Endothelial cell of umbilical vein (primary cell): ENCODE results near the gene KLHL6.

Experiments
- FOS ChIP-seq: IDR thresholded peaks from 2 replicates; pipeline ENCODE4 v1.6.1; 2011; ENCODE audit warnings: mild to moderate bottlenecking, low read length, moderate library complexity, borderline replicate concordance; ENCODE audit not compliant: insufficient read depth
- JUN ChIP-seq: IDR thresholded peaks from 2 replicates; pipeline ENCODE4 v1.6.1; 2011; ENCODE audit warnings: borderline replicate concordance, low read depth; ENCODE audit not compliant: insufficient read length, insufficient read depth
- POLR2A ChIP-seq: IDR thresholded peaks from 2 replicates; pipeline ENCODE4 v1.6.1; 2012; ENCODE audit warnings: low read depth, mild to moderate bottlenecking, control low read depth, low read length
- POLR2AphosphoS5 ChIP-seq: IDR thresholded peaks from 2 replicates; pipeline ENCODE4 v1.6.1; 2012; ENCODE audit warnings: low read depth, mild to moderate bottlenecking, control low read depth, low read length, moderate library complexity; ENCODE audit not compliant: insufficient read depth
- TF ChIP-seq, protein P1 (sequence below), 2 donors: IDR thresholded peaks; 1 replicate in 1 of 2; 2 replicates in 1 of 2; pipeline ENCODE4 v1.5.1; 2011; ENCODE audit warnings: low read length in 2 of 2, mild to moderate bottlenecking in 2 of 2, moderate library complexity in 2 of 2, control low read depth in 1 of 2, inconsistent platforms in 1 of 2, low read depth in 1 of 2; ENCODE audit not compliant: insufficient read depth in 1 of 2; ENCODE audit errors: extremely low read depth in 1 of 2

DNA sequence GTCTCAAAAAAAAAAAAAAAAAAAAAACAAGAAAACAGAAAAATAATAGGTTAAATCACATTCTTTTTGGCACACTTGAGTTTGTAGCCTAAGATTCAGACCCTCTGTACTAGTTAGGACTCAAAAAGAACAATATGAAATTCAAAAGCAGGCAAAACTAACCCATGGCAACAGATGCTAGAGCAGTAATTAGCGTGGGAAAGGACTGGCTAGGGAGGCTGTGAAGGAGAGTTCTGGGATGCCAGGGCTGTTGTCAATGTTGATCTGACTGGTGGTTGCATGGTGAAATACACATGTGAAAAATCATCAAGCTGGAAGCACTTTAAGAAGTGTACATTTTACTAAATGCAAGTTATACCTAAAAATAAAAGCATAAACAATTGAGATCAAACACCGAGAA is 35.6 kb downstream of the KLHL6 start:
- TF ChIP-seq, protein P1, sequence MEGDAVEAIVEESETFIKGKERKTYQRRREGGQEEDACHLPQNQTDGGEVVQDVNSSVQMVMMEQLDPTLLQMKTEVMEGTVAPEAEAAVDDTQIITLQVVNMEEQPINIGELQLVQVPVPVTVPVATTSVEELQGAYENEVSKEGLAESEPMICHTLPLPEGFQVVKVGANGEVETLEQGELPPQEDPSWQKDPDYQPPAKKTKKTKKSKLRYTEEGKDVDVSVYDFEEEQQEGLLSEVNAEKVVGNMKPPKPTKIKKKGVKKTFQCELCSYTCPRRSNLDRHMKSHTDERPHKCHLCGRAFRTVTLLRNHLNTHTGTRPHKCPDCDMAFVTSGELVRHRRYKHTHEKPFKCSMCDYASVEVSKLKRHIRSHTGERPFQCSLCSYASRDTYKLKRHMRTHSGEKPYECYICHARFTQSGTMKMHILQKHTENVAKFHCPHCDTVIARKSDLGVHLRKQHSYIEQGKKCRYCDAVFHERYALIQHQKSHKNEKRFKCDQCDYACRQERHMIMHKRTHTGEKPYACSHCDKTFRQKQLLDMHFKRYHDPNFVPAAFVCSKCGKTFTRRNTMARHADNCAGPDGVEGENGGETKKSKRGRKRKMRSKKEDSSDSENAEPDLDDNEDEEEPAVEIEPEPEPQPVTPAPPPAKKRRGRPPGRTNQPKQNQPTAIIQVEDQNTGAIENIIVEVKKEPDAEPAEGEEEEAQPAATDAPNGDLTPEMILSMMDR (IDR thresholded peaks at IDR 0.05; ENCODE audit: extremely low read depth in 1 of 2, insufficient read depth in 1 of 2, low read depth in 1 of 2, low read length in 2 of 2), result no peak
- TF ChIP-seq POLR2A (no peak), FOS (no peak), JUN (no peak), POLR2AphosphoS5 (no peak)
